Raji (cell line): ENCODE data around the gene ASPG.

Experiments
- POLR2A ChIP-seq: IDR thresholded peaks from 2 replicates; pipeline ENCODE4 v1.6.1; 2011; ENCODE audit warnings: low read depth, low read length, control low read depth; ENCODE audit not compliant: insufficient read depth

The ASPG gene

GRCh38 chr14:104144911-104145825 lies 59.7 kb downstream of the ASPG start:
- no peak for TF ChIP-seq POLR2A

GRCh38 chr14:104145826-104146601 lies 60.5 kb downstream of the ASPG start:
- TF ChIP-seq POLR2A, result no peak

- TF ChIP-seq POLR2A, result no peak
Observed at GRCh38 chr14:104146651-104147345, 61.3 kb downstream of the ASPG start.

GRCh38 chr14:104147346-104148125 lies 62.0 kb downstream of the ASPG start:
- no peak for TF ChIP-seq POLR2A

GRCh38 chr14:104148433-104149277 lies 63.2 kb downstream of the ASPG start:
- TF ChIP-seq POLR2A, result no peak

GRCh38 chr14:104149278-104149595 lies 63.7 kb downstream of the ASPG start:
- no peak for TF ChIP-seq POLR2A

- TF ChIP-seq POLR2A, result no peak
Observed at GRCh38 chr14:104149617-104150135, 64.2 kb downstream of the ASPG start.

GRCh38 chr14:104150136-104151025 lies 64.9 kb downstream of the ASPG start:
- no peak for TF ChIP-seq POLR2A

- no peak for TF ChIP-seq POLR2A
Observed at GRCh38 chr14:104151026-104151381, 65.5 kb downstream of the ASPG start.

GRCh38 chr14:104151566-104152245 lies 66.2 kb downstream of the ASPG start:
- TF ChIP-seq POLR2A, result no peak

- TF ChIP-seq POLR2A, result no peak
Observed at GRCh38 chr14:104152246-104152575, 66.7 kb downstream of the ASPG start.

- no peak for TF ChIP-seq POLR2A
Observed at GRCh38 chr14:104152686-104153393, 67.3 kb downstream of the ASPG start.
